Muscle of back (tissue), 11 donors: Measurements from ENCODE around the gene NOXA1. TPM values are rescaled to one million over a fixed set of nuclear protein-coding genes. Genes with fewer than 3 reads are reported as not detected.

ENCODE experiments used
- DNase-seq, 3 donors: peaks; one replicate each; pipeline versions ENCODE4 v3.0.0 to v3.0.0-alpha.2; 2013
- polyA plus RNA-seq, 10 donors: library from polyadenylated mRNA; unstranded; fragments of 120-200 nt; gene quantifications; one replicate each; pipeline ENCODE4 v1.2.1, GENCODE V29; 2013; ENCODE audit not compliant: insufficient read length in 10 of 10

Gene NOXA1
- polyA plus RNA-seq, 10 donors = 1.1 to 2.6 (median 1.9) TPM

DNA sequence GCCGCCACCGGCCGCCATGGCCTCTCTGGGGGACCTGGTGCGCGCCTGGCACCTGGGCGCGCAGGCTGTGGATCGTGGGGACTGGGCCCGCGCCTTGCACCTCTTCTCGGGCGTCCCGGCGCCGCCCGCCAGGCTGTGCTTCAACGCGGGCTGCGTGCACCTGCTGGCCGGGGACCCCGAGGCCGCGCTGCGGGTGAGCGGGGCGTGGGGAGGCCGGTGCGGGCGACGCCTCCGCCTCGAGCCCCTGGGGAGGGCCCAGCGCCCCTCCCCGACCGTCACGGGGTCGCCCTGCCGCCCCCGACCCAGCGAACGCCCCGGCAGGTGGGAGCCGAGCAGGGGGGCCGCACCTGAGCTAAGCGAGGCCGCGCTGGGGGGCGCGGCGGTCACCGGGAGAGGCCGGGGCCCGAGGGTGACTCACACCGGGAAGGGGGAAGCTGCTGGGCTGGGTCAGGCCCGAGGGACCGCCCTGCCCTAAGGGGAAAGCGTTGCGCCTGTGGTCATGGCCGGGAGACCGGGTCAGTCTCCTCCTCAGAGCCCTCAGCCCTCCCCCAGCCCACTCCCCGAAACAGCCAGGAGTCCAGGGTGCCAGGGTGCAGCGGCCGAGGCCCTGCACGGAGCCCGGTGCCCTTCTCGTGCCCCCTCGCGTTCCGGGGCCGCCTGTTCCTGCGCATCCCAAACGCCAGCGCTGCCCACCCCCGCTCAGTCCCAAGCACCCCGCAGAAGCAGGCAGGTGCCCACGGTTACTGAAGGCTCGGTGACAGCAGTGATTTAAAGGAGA, 510 bp downstream of the NOXA1 start:
- no peak for DNase-seq

DNA sequence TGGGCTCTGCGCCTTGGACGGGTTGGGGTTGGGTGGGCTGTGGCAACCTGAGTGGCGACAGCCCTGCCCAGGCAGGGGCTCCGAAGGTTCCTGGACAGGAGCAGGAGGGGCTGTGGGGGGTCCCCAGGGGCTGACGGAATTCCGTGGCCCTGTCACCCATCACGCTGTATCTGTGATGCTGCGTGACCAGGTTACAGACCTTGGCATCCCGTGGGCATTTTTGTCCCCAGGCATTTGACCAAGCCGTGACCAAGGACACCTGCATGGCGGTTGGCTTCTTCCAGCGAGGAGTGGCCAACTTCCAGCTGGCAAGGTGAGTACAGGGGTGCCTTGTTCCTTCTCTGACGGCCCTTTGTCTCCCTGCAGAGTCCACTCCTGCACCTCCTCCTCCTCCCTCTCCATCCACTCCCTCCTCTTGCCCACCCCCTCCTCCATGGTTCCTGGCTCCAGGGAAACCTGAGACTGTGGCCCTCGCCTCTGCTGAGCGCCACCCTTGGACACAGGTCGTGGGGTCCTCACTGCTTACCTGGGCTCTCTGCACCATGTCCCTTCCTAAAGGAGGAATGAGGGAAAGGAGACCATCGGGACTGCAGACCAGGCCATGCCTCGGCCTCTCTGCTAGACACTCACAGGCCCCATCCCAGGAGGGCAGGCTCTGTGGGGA, 3.0 kb downstream of the NOXA1 start:
- no peak for DNase-seq

DNA sequence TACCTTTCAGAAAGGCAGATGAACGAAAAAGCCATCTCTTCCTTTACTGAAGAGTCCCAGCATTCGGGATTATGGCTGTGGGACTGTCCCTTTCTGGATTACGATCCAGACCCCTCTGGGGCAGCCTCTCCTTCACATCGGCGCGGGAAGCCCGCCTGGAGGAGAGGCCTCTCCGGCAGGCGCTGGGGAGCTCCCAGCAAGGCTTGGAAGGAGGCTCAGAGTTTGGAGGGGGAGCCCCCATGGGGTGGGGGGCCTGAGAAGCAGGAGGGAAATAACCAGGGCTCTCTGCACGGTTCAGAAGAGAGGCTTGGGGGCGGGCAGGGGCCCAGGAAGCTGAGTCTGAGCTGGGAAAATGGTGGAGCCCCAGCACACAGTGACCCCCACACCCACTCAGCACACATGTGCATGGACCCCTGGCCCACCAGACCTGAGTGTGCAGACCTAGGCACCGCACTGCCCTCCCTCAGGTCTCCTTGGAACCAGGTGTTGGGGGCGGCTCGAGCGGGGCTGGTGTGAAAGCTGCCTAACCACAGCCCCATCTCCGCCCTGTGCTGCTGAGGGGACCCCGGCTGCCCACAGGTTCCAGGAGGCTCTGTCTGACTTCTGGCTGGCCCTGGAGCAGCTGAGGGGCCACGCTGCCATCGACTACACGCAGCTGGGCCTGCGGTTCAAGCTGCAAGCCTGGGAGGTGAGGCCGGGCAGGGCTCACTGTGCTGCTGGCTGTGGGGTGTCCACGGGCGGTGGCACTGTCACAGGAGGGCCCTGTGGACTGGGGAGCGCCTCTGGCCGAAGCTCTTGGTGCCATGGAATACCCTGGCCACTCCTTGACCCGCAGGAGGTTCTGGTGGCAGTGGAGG, 4.5 kb downstream of the NOXA1 start:
- no peak for DNase-seq

DNA sequence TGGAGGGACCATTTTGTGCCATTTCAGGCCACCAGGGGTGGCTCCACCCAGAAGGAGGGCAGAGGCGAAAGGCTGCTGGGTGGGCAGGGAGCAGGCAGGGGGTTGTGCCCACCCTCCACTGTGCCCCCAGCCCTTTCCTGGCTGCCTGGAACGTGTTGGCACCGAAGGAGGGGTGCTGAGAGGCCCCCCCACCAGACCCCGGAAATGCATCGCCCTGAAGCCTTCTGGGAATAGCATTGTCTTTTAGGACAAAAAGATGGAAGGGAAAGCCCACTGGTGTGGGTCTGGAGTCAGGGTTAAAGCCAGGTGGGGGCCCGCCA, 5.1 kb downstream of the NOXA1 start:
- no peak for DNase-seq

DNA sequence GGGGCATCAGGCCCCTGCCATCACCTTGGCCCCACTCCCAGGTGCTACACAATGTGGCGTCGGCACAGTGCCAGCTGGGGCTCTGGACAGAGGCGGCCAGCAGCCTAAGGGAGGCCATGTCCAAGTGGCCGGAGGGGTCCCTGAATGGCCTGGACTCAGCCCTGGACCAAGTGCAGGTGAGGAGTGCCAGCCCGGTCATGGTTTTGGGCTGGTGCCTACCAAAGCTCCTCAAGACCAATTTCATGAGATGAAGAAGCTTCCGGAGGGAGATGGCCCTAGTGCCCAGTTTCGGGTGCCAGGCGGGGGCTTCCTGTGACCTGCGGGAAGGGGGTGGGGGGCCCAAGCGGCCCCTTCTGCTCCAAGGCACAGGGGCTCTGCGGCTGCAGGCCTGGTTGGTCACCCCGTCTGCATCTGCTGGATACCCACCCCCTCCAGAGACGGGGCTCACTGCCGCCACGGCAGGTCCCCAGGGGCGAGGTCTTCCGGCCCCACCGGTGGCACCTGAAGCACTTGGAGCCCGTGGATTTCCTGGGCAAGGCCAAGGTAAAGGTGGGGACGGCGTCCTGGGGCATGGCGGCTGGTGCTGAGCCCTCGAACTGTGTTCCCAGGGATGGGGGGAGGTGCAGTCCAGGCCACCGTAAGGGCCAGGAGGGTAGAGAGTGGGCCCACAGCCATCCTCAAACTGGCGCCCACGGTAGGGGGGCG, 5.8 kb downstream of the NOXA1 start:
- no peak for DNase-seq

DNA sequence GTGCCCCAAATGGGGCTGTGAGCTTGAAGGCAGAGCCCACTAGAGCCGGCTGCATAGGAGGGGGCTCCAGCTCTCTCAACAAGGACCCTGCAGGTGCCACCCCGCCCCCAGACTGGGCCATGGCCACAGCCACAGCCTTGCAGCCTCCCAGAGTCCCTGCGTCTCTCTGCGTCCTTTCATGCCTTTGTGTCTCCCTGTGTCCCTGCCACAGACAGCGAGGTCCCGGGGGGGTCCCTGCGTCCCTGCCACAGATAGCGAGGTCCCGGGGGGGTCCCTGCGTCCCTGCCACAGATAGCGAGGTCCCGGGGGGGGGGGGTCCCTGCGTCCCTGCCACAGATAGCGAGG, 6.3 kb downstream of the NOXA1 start:
- no peak for DNase-seq

DNA sequence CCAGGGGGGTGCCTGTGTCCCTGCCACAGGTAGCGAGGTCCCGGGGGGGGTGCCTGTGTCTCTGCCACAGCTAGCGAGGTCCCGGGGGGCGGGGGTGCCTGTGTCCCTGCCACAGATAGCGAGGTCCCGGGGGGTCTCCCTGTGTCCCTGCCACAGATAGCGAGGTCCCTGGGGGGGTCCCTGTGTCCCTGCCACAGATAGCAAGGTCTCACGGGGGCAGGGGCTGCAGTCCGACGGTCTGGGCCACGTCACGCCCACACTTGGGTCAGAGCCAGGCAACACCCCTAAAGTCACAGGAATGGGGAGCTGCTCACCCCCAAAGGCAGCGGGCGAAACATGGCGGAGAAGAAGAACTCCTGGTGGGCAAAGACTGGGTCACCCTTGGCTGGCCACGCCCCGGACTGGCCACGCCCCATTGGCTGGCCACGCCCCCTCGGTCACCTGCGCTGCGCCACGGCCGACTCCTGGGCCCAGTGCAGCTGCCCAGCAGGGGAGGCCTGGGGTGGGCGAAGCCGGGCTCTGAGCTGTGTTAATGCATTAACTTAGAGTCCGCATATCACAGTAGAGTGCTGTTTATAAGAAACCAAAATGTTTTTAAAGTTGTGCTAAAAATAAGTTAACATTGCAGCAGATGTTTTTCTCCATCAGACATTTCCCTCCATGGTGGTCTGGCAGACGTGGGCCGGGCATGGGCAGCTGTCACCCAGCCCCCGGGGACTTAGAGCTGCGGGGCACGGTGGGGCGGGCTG, 7.0 kb downstream of the NOXA1 start:
- DNase-seq = no peak

DNA sequence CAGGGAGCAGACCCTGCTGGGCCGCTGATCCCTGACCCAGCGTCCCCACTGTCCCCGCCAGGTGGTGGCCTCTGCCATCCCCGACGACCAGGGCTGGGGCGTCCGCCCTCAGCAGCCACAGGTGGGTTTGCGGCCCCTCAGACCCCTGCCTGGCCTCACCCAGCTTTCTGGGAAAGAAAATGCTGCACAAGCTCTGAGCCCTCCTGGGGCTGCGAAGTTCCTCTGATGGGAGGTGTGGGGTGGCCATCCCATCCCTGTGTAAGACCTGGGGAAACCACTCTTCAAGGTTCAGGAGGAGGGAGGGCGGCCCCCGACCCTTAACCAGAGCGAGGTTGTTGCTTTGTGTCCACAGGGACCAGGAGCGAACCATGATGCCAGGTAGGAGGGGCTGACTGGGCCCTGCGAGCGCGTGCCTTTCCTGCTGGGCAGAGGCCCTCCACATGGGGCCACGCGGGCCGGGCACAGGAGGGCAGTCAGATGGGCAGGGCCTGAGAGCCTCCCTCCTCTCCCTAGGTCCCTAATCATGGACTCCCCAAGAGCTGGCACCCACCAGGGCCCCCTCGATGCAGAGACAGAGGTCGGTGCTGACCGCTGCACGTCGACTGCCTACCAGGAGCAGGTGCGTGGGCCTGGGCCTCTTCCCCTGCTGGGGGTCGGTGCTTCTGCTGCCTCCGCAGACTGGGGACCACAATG, 7.7 kb downstream of the NOXA1 start:
- no peak for DNase-seq

DNA sequence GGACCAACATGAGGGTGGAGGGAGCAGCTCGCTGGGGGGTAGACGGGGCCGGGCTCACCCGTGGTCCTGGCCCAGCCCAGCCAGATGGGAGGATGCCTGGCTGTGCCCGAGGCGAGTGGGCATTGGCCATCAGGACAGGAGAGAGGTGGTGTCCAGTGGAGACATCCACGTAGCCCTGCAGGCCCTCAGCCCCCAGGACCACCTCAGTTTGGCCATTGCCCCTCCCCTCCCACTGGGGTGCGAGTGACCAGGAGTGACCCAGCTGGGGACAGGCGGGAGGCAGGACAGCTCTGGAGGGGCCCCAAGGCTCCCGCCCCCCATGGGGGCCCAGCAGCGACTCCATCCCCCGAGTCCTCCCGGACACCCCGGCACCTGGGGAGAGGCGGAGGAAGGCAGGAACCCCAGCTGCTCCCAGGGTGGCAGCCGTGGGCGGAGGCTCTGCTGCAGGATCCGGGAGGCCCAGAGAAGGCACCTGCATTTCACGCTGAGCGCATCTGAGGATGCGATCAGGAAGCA, 8.3 kb downstream of the NOXA1 start:
- no peak for DNase-seq

DNA sequence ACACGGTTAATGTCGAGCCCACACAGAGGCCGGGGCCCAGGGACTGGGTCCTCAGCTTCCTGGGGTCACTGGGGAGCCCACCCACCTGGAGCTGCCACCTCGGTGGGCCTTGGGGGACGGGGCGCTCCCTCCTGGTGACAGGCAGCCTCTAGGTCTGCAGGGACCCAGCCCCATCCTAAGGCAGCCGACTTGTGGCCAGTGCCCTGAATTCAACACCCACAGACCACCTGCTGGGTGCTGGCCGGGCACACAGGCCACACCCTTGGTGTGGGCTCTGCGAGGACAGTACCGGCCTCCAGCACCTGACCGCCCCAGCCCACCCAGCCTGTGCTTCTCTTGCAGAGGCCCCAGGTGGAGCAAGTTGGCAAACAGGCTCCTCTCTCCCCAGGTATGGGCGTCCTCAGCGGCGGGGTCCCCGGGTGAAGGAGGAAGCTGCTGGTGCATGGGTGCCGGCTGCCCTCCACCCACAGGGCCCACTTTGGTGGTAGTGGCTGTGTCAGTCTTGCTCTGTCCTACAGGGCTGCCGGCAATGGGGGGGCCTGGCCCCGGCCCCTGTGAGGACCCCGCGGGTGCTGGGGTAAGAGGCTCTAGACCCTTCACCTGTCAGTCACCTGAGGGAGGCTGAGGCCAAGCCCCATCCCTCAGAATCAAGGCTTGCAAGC, 9.6 kb downstream of the NOXA1 start:
- DNase-seq = no peak

DNA sequence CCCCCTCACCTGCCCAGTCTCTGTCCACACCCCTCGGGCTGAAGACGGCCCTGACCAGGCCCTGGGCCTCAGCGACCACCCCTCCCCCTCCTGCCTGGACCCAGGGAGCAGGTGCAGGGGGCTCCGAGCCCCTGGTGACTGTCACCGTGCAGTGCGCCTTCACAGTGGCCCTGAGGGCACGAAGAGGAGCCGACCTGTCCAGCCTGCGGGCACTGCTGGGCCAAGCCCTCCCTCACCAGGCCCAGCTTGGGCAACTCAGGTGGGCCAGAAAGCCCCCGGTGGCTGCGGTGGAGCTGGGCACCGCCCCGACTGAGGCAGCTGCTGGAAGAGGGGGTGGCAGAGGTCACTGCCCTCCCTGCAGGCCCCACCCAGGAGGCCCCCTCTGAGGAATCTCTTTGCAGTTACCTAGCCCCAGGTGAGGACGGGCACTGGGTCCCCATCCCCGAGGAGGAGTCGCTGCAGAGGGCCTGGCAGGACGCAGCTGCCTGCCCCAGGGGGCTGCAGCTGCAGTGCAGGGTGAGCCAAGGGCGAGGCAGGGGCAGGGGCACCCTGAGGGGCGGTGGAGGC, 10.2 kb downstream of the NOXA1 start:
- no peak for DNase-seq

DNA sequence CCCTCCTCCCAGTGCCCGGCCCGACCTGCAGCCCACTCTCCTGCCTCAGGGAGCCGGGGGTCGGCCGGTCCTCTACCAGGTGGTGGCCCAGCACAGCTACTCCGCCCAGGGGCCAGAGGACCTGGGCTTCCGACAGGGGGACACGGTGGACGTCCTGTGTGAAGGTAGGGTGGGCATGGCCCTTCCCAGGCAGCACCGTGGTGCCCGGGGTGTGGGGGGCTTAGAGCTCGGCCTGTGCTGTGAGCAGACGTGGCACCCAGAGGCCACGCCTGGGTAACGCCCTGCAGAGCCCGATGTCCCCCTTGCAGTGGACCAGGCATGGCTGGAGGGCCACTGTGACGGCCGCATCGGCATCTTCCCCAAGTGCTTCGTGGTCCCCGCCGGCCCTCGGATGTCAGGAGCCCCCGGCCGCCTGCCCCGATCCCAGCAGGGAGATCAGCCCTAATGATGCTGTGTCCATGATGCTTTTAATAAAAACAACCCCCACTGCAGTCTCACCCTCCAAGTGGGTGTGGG, 10.8 kb downstream of the NOXA1 start:
- DNase-seq = no peak

DNA sequence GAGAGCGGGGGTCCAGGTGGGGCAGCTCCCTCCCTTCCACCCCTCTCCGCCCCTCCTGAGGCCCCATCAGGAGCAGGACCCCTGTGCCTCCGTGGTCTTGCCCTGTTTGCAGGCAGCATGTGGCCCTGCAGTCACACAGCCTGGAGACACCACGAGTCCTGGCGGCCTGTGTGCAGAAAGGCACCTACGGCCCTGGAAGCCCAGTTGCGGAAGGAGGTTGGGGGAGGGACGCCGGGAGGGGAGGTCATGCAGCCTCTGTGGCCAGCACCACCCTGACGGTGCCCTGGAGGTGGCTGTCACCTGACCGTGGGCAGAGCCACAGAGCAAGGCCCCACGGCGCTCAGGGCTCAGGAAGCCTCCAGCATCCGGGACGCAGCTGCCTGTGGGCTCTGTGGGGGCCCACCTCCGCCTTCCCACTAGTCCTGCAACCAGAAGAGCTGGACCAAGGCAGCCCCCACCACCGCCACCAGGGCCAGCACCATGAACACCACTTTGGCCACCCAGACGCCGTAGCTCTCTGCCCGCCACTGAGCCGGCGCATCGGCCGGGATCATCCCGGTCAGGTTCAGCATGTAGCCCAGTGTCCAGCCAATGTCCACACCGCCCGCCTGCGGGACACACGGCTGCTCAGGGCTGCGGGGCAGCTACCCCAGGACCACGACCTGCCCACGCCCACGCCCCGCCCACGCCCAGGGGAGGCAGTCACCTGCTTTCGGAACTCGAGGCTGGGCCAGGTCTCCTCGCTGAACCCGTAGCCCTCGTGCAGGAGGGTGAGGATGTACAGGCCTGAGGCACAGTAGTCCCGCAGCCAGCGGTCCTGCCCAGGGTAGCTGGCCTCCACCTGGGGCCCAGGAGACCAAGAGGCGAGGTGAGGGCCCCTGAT, 11.5 kb downstream of the NOXA1 start:
- DNase-seq = no peak

DNA sequence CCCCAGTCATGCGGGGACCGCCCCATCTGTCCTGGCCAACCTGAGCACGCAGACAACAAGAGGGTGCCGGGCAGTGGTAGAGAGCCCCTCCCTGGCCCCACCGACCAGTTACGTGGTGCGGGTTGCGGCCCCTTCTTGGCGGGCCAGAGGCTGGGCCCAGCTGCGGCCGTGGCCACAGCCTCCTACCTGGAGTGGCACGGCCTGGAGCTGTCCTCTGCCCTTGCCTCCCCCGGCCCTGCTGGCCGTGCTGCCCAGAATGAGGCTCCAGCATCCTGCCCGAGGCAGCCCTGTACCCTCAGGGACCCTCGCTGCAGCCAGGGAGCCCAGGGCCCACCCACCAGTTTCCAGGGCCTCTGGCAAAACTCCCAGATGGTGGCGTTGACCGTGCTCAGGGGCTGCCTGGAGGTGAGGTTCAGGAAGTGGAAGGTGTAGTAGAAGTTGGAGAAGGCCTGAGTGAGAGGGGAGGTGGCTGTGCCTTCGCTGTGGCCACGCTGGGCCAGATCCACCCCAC, 12.2 kb downstream of the NOXA1 start:
- no peak for DNase-seq

DNA sequence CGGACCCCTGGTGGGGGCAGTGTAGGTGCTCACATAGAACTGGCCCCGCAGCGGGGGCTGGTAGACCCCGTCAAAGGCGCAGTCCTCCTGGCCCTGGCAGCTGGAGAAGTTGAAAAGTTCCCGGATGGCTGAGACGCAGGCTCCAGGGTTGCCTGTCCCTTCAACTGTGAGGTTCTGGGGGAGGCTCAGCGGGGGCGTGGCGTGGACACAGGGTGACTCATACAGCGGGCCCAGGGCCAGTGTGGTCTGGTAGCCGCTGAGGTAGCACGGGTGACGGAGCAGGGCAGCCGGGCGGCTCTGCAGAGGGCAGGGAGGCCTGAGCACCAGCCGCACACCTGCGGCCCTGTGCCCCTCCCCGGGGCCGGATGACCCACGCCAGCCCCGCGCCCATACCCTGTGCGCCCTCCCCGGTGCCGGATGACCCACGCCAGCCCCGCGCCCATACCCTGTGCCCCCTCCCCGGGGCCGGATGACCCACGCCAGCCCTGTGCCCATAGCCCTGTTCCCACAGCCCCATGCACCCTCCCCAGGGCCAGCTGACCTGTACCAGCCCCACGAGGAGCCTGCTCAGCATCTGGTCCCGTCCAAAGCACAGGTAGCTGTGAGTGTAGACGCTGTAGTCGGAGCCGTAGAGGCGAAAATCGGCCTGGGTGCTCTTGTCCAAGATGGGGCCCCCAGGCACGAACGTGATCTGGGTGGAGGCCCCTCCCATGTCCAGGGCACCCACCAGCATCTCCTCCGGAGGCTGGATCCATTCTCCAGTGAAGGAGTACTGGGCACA, 13.0 kb downstream of the NOXA1 start:
- DNase-seq = no peak

DNA sequence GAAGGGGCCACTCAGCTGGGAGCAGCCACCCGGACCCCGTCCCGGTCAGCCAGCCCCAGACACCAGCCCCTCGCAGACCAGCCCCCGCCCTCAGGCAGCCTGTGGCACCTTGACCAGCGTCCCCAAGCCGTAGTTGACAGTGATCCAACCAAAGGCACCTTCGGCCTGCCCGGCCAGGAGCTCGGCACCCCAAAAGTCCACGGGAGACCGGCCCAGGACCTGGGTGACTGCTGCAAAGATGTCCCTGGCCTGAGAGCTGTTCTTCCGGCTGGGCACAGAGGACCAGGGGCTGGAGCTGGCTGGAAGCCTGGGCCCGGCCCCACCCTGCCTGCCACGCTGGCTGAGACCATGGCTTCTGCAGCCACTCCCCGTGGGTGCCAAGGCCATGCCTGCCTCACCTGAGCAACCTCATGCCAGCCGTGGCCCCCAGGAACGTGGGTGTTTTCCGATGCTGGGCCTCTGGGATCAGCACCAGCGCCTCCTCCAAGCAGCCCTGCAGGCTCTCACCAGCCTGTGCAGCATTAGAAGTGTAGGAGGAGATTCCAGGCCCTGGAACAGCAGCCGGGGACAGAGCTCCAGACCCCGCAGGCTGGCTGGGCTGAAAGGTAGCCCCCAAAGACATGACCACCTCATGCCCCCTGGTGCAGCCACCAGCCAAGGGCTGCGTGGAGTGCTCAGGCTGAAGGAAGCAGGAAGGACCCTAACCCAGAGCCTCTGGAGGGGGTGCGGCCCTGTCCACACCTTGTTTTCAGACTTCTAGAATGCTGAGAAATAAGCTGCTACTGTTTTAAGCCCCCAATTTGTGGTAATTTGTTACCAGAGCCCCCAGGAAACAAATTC, 13.8 kb downstream of the NOXA1 start:
- DNase-seq = no peak
